ENCODE results near the gene CCDC77. TPM values are rescaled to one million over a fixed set of nuclear protein-coding genes. Genes with fewer than 3 reads are reported as not detected.

Gene CCDC77
- total RNA-seq, 4 donors from 2014 or later = 7.7 to 12.2 (median 10.2) TPM

DNA sequence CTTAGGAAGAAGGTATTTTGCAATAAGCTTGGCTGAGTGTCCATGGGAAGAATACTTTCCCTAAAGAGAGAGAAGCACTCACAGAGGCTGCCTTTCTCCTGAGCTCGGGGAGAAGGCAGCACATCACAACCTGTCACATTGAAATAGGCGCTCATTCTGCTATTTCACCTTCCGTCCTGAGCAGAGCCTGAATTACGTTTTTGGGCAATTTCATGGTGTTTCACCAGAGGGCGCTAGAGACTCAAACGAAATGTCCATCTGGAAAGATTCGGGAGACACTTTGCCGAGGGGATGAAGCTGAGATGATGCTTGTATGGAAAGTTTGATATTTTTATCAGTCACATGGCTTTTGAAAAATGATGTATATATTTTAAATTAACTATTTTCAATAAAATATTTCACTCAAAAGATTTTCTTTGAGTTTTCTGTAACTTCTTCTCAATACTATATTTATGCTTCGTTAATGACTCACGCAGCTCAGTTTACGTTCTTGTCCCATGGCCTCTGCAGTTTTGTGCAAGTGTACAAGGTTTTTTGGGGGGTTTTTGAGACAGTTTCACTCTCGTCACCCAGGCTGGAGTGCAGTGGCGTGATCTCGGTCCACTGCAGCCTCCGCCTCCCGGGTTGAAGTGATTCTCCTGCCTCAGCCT, 40.9 kb downstream of the CCDC77 start:
- TF ChIP-seq, protein P1, sequence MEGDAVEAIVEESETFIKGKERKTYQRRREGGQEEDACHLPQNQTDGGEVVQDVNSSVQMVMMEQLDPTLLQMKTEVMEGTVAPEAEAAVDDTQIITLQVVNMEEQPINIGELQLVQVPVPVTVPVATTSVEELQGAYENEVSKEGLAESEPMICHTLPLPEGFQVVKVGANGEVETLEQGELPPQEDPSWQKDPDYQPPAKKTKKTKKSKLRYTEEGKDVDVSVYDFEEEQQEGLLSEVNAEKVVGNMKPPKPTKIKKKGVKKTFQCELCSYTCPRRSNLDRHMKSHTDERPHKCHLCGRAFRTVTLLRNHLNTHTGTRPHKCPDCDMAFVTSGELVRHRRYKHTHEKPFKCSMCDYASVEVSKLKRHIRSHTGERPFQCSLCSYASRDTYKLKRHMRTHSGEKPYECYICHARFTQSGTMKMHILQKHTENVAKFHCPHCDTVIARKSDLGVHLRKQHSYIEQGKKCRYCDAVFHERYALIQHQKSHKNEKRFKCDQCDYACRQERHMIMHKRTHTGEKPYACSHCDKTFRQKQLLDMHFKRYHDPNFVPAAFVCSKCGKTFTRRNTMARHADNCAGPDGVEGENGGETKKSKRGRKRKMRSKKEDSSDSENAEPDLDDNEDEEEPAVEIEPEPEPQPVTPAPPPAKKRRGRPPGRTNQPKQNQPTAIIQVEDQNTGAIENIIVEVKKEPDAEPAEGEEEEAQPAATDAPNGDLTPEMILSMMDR (IDR thresholded peaks at IDR 0.05; ENCODE audit: low read depth) = no peak

DNA sequence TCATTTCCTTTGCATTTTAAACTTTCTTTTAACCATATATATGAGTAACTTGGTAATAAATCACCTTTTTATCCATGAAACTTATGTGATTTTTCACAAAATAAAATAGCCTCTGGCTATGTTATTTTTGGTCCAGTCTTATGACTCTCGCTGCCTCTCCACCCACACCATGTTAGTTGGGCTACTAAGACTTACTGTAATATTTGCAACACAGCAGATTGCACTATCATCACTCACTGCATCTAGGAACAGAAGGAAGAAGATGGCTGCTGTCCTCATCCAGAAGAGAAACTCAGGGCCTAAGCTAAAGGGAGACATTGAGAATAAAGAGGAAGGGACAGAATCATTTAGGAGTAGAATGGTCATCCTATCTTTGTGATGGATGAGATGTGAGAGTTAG, 45.7 kb downstream of the CCDC77 start:
- TF ChIP-seq, protein P1 (IDR thresholded peaks at IDR 0.05; ENCODE audit: low read depth) = no peak

DNA sequence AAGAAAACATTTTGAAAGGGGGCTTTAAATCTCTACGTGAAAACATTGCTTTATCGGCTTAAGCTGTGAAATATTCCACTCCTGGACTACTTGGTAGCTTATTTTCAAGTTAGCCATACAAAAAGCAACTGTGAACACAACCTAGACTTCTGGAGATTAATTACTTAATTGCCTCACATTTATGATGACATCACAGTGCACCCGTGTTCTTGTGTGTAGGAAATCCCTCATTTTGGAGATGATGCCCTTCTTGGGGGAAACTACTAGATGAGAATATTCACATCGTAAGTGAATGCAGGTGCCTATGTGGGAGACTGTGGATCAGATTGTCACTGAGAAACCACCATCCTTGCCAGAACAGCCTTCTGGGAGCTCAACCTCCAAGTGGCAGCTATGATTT, 47.8 kb downstream of the CCDC77 start:
- TF ChIP-seq, protein P1 (IDR thresholded peaks at IDR 0.05; ENCODE audit: low read depth) = no peak

DNA sequence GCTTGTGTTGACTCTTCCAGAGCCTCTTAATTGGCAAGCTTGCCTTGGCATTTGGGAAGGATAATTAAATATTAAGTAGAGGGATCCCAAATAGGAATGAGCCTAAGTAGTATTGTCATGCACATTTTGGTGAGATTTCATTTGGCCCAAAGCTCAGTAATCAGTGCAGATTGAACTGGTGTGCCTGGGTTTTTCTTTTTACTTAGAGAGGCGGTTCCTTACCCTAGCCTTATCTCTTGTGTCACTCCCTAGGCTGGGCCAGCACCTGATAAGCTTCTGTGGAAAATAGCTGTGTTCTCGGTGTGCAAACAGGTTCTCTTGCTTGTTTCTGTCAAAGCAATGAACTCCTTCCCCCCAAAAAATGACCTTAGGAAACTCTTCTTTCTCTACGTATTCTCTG, 49.0 kb downstream of the CCDC77 start:
- TF ChIP-seq, protein P1 (IDR thresholded peaks at IDR 0.05; ENCODE audit: low read depth) = no peak

DNA sequence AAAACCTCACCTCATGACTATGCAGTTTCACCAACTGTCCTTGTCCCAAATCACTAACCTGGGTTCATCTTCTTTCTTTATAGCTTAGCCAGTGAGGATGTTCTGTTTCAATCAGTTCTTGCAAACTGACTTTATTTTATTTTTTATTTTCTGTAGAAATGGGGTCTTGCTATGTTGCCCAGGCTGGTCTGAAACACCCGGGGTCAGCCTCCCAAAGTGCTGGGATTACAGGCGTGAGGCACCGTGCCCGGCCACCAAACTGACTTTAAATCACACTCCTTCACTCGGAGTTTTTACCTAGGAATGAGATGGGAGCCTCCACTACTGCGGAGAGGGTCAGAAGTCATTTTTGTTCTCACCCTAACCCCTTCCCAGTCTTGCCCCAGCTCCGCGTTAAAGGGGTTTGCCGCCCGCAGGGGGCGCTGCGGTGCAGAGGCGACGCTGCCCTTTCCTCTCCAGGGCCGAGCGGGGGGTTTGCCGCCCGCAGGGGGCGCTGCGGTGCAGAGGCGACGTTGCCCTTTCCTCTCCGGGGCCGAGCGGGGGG, 51.3 kb downstream of the CCDC77 start:
- TF ChIP-seq, protein P1 (IDR thresholded peaks at IDR 0.05; ENCODE audit: low read depth) = no peak

GRCh38 chr12:454833-455232, 53.4 kb downstream of the CCDC77 start:
- TF ChIP-seq, protein P1 (IDR thresholded peaks at IDR 0.05; ENCODE audit: low read depth) = no peak

DNA sequence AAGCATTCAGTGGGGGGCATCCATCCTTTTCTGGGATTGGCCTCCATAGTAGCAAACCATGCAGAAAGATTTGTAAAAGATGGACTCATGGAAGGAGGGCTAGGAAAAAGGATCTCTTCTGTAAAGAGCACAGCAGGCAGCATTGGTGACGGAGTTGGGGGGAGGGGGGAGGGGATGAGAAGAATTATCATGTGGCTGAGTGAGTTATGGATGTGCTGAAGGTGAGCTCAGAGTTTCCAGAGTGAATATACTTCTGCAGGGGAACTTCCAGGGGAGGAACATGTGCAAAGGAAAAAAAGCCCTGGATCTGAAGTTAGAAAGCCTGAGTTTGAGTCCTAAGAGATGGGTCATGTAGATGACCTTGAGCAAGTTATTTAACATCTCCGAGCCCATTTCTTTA, 54.4 kb downstream of the CCDC77 start:
- TF ChIP-seq, protein P1 (IDR thresholded peaks at IDR 0.05; ENCODE audit: low read depth) = no peak

Data from subcutaneous adipose tissue (tissue), 4 donors.